ENCODE results near the gene ADRB1.

DNA sequence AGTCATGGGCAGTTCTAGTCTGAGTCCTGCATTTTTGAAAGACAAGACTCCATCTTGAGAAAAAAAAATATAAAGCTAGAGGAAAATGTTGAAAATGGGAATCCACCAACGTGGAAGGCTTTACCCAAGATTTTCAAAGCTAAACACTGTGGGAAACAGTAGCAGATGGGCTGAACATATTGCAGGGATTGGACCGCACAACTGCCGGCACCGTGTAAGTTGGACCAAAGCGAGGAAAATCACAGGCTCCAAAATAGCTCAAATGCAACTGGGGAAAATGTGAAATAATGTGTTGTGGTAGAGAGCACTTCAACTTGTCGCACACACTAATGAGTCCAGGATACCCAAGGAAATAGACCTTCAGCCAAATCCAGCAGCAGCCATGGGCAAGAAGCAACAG is 26.4 kb upstream of the ADRB1 start:
- no peak for TF ChIP-seq TAF1 (IDR thresholded peaks at IDR 0.05; ENCODE audit: borderline replicate concordance, low read depth, low read length)
- TF ChIP-seq SMC3 (IDR thresholded peaks at IDR 0.05; ENCODE audit: low read depth, low read length): no peak
- TF ChIP-seq, protein P1, sequence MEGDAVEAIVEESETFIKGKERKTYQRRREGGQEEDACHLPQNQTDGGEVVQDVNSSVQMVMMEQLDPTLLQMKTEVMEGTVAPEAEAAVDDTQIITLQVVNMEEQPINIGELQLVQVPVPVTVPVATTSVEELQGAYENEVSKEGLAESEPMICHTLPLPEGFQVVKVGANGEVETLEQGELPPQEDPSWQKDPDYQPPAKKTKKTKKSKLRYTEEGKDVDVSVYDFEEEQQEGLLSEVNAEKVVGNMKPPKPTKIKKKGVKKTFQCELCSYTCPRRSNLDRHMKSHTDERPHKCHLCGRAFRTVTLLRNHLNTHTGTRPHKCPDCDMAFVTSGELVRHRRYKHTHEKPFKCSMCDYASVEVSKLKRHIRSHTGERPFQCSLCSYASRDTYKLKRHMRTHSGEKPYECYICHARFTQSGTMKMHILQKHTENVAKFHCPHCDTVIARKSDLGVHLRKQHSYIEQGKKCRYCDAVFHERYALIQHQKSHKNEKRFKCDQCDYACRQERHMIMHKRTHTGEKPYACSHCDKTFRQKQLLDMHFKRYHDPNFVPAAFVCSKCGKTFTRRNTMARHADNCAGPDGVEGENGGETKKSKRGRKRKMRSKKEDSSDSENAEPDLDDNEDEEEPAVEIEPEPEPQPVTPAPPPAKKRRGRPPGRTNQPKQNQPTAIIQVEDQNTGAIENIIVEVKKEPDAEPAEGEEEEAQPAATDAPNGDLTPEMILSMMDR (IDR thresholded peaks at IDR 0.05): no peak
- no peak for TF ChIP-seq SIN3A (IDR thresholded peaks at IDR 0.05; ENCODE audit: borderline replicate concordance, low read depth, low read length)
- no peak for TF ChIP-seq JUND (IDR thresholded peaks at IDR 0.05)
- no peak for TF ChIP-seq RCOR1 (IDR thresholded peaks at IDR 0.05; ENCODE audit: low read length)
- TF ChIP-seq CHD2 (IDR thresholded peaks at IDR 0.05; ENCODE audit: low read length, partially characterized antibody): no peak
- no peak for TF ChIP-seq EP300 (IDR thresholded peaks at IDR 0.05; ENCODE audit: borderline replicate concordance in 1 of 2, low read depth in 1 of 2, low read length in 1 of 2)
- TF ChIP-seq, protein P2, sequence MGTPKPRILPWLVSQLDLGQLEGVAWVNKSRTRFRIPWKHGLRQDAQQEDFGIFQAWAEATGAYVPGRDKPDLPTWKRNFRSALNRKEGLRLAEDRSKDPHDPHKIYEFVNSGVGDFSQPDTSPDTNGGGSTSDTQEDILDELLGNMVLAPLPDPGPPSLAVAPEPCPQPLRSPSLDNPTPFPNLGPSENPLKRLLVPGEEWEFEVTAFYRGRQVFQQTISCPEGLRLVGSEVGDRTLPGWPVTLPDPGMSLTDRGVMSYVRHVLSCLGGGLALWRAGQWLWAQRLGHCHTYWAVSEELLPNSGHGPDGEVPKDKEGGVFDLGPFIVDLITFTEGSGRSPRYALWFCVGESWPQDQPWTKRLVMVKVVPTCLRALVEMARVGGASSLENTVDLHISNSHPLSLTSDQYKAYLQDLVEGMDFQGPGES (IDR thresholded peaks at IDR 0.05; ENCODE audit: low read depth, low read length): no peak
- TF ChIP-seq POLR2AphosphoS5 (IDR thresholded peaks at IDR 0.05; ENCODE audit: low read depth, low read length): no peak
- no peak for TF ChIP-seq YY1 (IDR thresholded peaks at IDR 0.05; ENCODE audit: low read depth)
- no peak for TF ChIP-seq RAD21 (IDR thresholded peaks at IDR 0.05; ENCODE audit: low read length)
- TF ChIP-seq, protein P3, sequence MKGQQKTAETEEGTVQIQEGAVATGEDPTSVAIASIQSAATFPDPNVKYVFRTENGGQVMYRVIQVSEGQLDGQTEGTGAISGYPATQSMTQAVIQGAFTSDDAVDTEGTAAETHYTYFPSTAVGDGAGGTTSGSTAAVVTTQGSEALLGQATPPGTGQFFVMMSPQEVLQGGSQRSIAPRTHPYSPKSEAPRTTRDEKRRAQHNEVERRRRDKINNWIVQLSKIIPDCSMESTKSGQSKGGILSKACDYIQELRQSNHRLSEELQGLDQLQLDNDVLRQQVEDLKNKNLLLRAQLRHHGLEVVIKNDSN (IDR thresholded peaks at IDR 0.05; ENCODE audit: borderline replicate concordance, low read depth): no peak
- TF ChIP-seq, protein P4, sequence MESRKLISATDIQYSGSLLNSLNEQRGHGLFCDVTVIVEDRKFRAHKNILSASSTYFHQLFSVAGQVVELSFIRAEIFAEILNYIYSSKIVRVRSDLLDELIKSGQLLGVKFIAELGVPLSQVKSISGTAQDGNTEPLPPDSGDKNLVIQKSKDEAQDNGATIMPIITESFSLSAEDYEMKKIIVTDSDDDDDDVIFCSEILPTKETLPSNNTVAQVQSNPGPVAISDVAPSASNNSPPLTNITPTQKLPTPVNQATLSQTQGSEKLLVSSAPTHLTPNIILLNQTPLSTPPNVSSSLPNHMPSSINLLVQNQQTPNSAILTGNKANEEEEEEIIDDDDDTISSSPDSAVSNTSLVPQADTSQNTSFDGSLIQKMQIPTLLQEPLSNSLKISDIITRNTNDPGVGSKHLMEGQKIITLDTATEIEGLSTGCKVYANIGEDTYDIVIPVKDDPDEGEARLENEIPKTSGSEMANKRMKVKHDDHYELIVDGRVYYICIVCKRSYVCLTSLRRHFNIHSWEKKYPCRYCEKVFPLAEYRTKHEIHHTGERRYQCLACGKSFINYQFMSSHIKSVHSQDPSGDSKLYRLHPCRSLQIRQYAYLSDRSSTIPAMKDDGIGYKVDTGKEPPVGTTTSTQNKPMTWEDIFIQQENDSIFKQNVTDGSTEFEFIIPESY (IDR thresholded peaks at IDR 0.05; ENCODE audit: borderline replicate concordance, low read depth): no peak

All from SK-N-SH (cell line).